ENCODE data around the gene MS4A1. TPM values are rescaled to one million over a fixed set of nuclear protein-coding genes. Genes with fewer than 3 reads are reported as not detected.
"Not testable (repeated sequence)": the region's sequence is repeated elsewhere in the genome, so short reads cannot be mapped to it uniquely, and the experiment has no call there.

MS4A1 gene
- total RNA-seq, 1 donor from 2014 or later, result not detected

GRCh38 chr11:60433401-60433800, 22.2 kb upstream of the MS4A1 start:
- Histone ChIP-seq H3K27ac (no peak overlapping the region), H3K36me3 (no peaks in the 10 kb centered on the region), H3K4me1 (no peaks in the 10 kb centered on the region), H3K27me3 (no peaks in the 10 kb centered on the region), H3K9me3 (no peaks in the 10 kb centered on the region), H3K4me3 (no peak overlapping the region)
- intact Hi-C loops (cut with DNase I), result no loop called here
- DNase-seq (ENCODE audit: low spot score in 2 of 2), result no peak
- TF ChIP-seq, protein P1, sequence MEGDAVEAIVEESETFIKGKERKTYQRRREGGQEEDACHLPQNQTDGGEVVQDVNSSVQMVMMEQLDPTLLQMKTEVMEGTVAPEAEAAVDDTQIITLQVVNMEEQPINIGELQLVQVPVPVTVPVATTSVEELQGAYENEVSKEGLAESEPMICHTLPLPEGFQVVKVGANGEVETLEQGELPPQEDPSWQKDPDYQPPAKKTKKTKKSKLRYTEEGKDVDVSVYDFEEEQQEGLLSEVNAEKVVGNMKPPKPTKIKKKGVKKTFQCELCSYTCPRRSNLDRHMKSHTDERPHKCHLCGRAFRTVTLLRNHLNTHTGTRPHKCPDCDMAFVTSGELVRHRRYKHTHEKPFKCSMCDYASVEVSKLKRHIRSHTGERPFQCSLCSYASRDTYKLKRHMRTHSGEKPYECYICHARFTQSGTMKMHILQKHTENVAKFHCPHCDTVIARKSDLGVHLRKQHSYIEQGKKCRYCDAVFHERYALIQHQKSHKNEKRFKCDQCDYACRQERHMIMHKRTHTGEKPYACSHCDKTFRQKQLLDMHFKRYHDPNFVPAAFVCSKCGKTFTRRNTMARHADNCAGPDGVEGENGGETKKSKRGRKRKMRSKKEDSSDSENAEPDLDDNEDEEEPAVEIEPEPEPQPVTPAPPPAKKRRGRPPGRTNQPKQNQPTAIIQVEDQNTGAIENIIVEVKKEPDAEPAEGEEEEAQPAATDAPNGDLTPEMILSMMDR (IDR thresholded peaks at IDR 0.05), result no peak

DNA sequence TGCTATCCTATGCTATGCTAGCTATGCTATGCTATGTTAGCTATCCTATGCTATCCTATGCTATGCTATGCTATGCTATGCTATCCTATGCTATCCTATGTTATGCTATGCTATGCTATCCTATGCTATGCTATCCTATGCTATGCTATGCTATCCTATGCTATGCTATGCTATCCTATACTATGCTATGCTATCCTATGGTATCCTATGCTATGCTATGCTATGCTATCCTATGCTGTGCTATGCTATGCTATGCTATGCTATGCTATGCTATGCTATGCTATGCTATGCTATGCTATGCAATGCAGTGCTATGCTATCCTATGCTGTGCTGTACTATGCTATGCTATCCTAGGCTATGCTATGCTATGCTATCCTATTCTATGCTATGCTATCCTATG, 8.6 kb upstream of the MS4A1 start:
- intact Hi-C loops (cut with DNase I), result no loop called here
- no peak for DNase-seq (ENCODE audit: low spot score in 2 of 2)
- Histone ChIP-seq H3K4me3 (no peak overlapping the region), H3K27ac (no peak overlapping the region), H3K9me3 (no peaks in the 10 kb centered on the region), H3K27me3 (no peaks in the 10 kb centered on the region), H3K4me1 (no peaks in the 10 kb centered on the region), H3K36me3 (no peaks in the 10 kb centered on the region)
- TF ChIP-seq, protein P1 (IDR thresholded peaks at IDR 0.05), result no peak

- no peaks in the 10 kb centered on the region for H3K36me3 ChIP-seq
- intact Hi-C loops (cut with DNase I), result no loop called here
- no peaks in the 10 kb centered on the region for H3K27me3 ChIP-seq
- H3K4me1 ChIP-seq, result no peaks in the 10 kb centered on the region
- TF ChIP-seq, protein P1 (IDR thresholded peaks at IDR 0.05), result no peak
- no peak overlapping the region for H3K4me3 ChIP-seq
- H3K27ac ChIP-seq, result no peak overlapping the region
- DNase-seq (ENCODE audit: low spot score in 2 of 2), result no peak
- H3K9me3 ChIP-seq, result no peaks in the 10 kb centered on the region
Observed at GRCh38 chr11:60447846-60448245, 7.8 kb upstream of the MS4A1 start.

- H3K4me3 ChIP-seq; H3K9me3 ChIP-seq; H3K36me3 ChIP-seq; H3K4me1 ChIP-seq; DNase-seq (ENCODE audit: low spot score in 2 of 2); intact Hi-C loops (cut with DNase I); H3K27ac ChIP-seq; H3K27me3 ChIP-seq: not testable (repeated sequence)
Observed at GRCh38 chr11:60451185-60451584, 4.5 kb upstream of the MS4A1 start.

- Histone ChIP-seq H3K27me3 (no peaks in the 10 kb centered on the region), H3K36me3 (no peaks in the 10 kb centered on the region), H3K9me3 (no peaks in the 10 kb centered on the region), H3K4me1 (no peaks in the 10 kb centered on the region), H3K27ac (no peak overlapping the region), H3K4me3 (no peak overlapping the region)
- no peak for DNase-seq (ENCODE audit: low spot score in 2 of 2)
- TF ChIP-seq, protein P1 (IDR thresholded peaks at IDR 0.05), result no peak
- intact Hi-C loops (cut with DNase I), result no loop called here
Observed at GRCh38 chr11:60454212-60454611, 1.4 kb upstream of the MS4A1 start.

DNA sequence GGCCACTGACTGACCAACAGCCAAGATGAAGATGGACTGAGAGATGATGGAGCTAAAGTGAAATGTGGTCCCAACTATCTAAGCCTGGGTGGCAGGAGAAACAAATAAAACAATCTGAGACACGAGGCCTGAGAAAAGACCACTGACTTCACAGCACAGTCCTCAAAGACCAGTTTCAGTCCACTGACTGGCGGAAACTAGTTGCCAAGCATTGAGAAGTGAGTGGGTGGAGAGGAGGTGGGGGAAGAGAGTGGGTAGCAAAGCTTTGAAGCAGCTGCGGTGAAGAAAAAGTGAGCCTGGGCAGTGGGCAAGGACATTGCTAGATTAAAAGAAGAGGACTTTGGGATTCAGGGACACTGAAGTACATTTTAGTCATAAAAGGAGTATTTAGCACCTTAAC, 1.9 kb downstream of the MS4A1 start:
- intact Hi-C loops (cut with DNase I), result no loop called here
- Histone ChIP-seq H3K27ac (no peak overlapping the region), H3K4me1 (no peaks in the 10 kb centered on the region), H3K36me3 (no peaks in the 10 kb centered on the region), H3K27me3 (no peaks in the 10 kb centered on the region), H3K4me3 (no peak overlapping the region), H3K9me3 (no peaks in the 10 kb centered on the region)
- TF ChIP-seq, protein P1 (IDR thresholded peaks at IDR 0.05), result no peak
- no peak for DNase-seq (ENCODE audit: low spot score in 2 of 2)
